Adrenal gland (tissue), 12 donors: ENCODE measurements around the gene ZNRF3. TPM values are rescaled to one million over a fixed set of nuclear protein-coding genes. Genes with fewer than 3 reads are reported as not detected.
"Not testable (repeated sequence)": the region's sequence is repeated elsewhere in the genome, so short reads cannot be mapped to it uniquely, and the experiment has no call there.

Experiments used
- DNase-seq, 7 donors: peaks; one replicate each; pipeline ENCODE4 v3.0.0-alpha.2; 2019 to 2020
- H3K27ac ChIP-seq, 5 donors: fragments of 200-600 bp; sonication (generic) in 4 of 5; 1 replicate in 3 of 5; 2 replicates in 2 of 5; pipeline versions ENCODE4 v1.5.1 to v1.8.0; 2016 to 2020; ENCODE audit warnings: mild to moderate bottlenecking in 1 of 5
- H3K27me3 ChIP-seq: fragments of 200-600 bp; 2 replicates; pipeline ENCODE4 v1.8.0; 2021
- H3K36me3 ChIP-seq, 2 donors: fragments of 200-600 bp; replicated peaks in 1 of 2; 1 replicate in 1 of 2; 2 replicates in 1 of 2; pipeline versions ENCODE4 v1.5.1 to v1.8.0; 2018 to 2022
- H3K4me1 ChIP-seq, 2 donors: fragments of 200-600 bp; replicated peaks in 1 of 2; 1 replicate in 1 of 2; 2 replicates in 1 of 2; pipeline versions ENCODE4 v1.5.1 to v1.8.0; 2018 to 2021
- H3K4me3 ChIP-seq, 4 donors: fragments of 200-600 bp; sonication (generic) in 3 of 4; one replicate each; pipeline ENCODE4 v1.5.1; 2016 to 2018
- H3K9me3 ChIP-seq, 3 donors: fragments of 200-600 bp; sonication (generic) in 1 of 3; replicated peaks in 1 of 3; 1 replicate in 2 of 3; 2 replicates in 1 of 3; pipeline versions ENCODE4 v1.5.1 to v1.8.0; 2016 to 2021
- POLR2A ChIP-seq, 2 donors: fragments of 450-650 bp; IDR thresholded peaks; one replicate each; pipeline ENCODE4 v1.6.1; 2017; ENCODE audit warnings: antibody characterized with exemption in 2 of 2, mild to moderate bottlenecking in 2 of 2, moderate library complexity in 1 of 2
- WGBS, 4 donors: extraction: QIAGEN DNeasy Blood & Tissue Kit in 2 of 4; methylation state at CpG; one replicate each; pipeline versions ENCODE4 v1.1.5 to v1.1.7; 2013 to 2017; 5-methylcytosine and 5-hydroxymethylcytosine counted together
- intact Hi-C, 2 donors: fragments of 100-400 bp; cut with DNase I; formaldehyde crosslinking; loops; one replicate each; pipeline versions ENCODE4 v1.14.1 to v1.15.0; 2022 to 2023
- polyA plus RNA-seq, 3 donors: library from polyadenylated mRNA; stranded (reverse); fragments of 200-250 nt in 2 of 3; fragments of 350-450 nt in 1 of 3; fragmentation: Illumina TruSeq in 1 of 3; extraction: RNeasy Lipid Tissue Mini Kit (QIAGEN cat#74804) in 1 of 3; gene quantifications; one replicate each; pipeline ENCODE4 v1.2.3, GENCODE V29; 2013 to 2014
- total RNA-seq, 9 donors: library from RNA; depleted of rRNA in 4 of 9; stranded (reverse); fragments of >200 nt in 4 of 9; fragments of 120-200 nt in 1 of 9; fragmentation: NEBNext Ultra II Directional in 1 of 9; extraction: Animal tissue kit (Norgen Biotek cat#: 25700) in 1 of 9; gene quantifications; one replicate each; pipeline versions ENCODE4 v1.1.0 to v1.2.4, GENCODE V29; 2013 to 2023
- TF ChIP-seq, protein P1 (sequence below), 6 experiments: fragments of 450-650 bp in 4 of 6; fragments of 200-600 bp in 2 of 6; sonication (generic) in 1 of 6; IDR thresholded peaks; 1 replicate in 5 of 6; 2 replicates in 1 of 6; pipeline versions ENCODE4 v1.5.1 to v1.8.0; 2016 to 2021; ENCODE audit warnings: antibody characterized with exemption in 6 of 6, mild to moderate bottlenecking in 2 of 6, moderate library complexity in 1 of 6
- donor health status: healthy with polysubstance abuse.
- donor health status: Bipolar disorder and iron deficiency.
- donor health status: DM: yes; HTN: yes; CAD: no.
- donor health status: DM: no; HTN: no; CAD: no.
- donor health status: DM: no; HTN: no; CAD: no.
- donor health status: DM: yes; HTN: yes; CAD: no.

Gene ZNRF3
- total and polyA plus RNA-seq, 12 donors: 3.1 to 40.9 (median 17.0) TPM

DNA sequence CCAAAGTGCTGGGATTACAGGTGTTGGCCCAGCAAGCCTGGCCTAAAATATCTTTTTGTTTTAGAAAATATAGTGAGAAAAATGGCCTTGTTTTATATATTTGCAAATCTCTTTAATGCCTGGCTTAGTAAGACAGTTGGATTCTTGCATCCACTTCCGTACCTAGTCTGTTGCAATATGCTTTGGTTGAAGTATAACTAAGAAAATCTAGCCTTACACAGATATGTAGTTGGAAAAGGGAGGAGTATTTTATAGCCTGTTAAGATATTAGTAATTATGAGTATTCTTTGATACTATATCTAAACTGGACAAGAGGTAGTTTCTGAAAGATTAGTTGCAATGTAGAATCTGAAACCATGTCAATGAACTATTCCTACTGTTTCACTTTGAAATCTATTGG, 65.1 kb downstream of the ZNRF3 start:
- no peak for TF ChIP-seq POLR2A (IDR thresholded peaks at IDR 0.05)
- TF ChIP-seq, protein P1, sequence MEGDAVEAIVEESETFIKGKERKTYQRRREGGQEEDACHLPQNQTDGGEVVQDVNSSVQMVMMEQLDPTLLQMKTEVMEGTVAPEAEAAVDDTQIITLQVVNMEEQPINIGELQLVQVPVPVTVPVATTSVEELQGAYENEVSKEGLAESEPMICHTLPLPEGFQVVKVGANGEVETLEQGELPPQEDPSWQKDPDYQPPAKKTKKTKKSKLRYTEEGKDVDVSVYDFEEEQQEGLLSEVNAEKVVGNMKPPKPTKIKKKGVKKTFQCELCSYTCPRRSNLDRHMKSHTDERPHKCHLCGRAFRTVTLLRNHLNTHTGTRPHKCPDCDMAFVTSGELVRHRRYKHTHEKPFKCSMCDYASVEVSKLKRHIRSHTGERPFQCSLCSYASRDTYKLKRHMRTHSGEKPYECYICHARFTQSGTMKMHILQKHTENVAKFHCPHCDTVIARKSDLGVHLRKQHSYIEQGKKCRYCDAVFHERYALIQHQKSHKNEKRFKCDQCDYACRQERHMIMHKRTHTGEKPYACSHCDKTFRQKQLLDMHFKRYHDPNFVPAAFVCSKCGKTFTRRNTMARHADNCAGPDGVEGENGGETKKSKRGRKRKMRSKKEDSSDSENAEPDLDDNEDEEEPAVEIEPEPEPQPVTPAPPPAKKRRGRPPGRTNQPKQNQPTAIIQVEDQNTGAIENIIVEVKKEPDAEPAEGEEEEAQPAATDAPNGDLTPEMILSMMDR (IDR thresholded peaks at IDR 0.05): no peak
- DNase-seq: no peak
- Histone ChIP-seq H3K4me1 (peaks cover 5 to 34% of the 10 kb centered on the region in 2 donors), H3K27ac (no peak overlapping the region), H3K36me3 (no peaks in the 10 kb centered on the region), H3K27me3 (no peaks in the 10 kb centered on the region), H3K9me3 (peaks cover 0 to 8% (median 0%) of the 10 kb centered on the region in 3 donors), H3K4me3 (no peak overlapping the region)
- intact Hi-C loops: no loop called here
- WGBS, 4 donors: 86 to 97% (median 96%) methylated on average over 1 of the region's 1 CpG

DNA sequence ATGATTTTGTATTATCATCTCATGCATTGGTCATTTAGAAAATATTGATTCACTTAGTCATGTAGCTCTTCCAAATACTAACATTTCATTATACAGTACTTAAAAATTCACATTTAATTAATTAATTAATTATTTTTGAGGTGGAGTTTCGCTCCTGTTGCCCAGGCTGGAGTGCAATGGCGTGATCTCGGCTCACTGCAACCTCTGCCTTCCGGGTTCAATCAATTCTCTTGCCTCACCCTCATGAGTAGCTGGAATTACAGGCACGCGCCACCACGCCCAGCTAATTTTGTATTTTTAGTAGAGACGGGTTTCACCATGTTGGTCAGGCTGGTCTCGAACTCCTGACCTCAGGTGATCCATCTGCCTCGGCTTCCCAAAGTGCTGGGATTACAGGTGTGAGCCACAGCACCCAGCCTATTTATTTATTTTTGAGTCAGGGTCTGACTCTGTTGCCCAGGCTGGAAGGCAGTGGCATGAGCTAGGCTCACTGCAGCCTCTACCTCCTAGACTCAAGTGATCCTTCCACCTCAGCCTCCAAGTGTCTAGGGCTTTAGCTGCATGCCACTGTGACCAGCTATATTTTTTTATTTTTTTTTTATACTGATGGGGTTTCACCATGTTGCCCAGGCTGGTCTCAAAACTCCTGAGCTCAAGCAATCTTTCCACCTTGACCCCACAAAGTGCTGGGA, 65.6 kb downstream of the ZNRF3 start:
- H3K4me3 ChIP-seq, intact Hi-C loops, H3K27ac ChIP-seq, H3K27me3 ChIP-seq, H3K36me3 ChIP-seq, H3K9me3 ChIP-seq, DNase-seq: not testable (repeated sequence)
- H3K4me1 ChIP-seq: peaks cover 5 to 29% of the 10 kb centered on the region in 2 donors
- 94 to 99% (median 97%) methylated on average over 10 of the region's 10 CpGs for WGBS, 4 donors

DNA sequence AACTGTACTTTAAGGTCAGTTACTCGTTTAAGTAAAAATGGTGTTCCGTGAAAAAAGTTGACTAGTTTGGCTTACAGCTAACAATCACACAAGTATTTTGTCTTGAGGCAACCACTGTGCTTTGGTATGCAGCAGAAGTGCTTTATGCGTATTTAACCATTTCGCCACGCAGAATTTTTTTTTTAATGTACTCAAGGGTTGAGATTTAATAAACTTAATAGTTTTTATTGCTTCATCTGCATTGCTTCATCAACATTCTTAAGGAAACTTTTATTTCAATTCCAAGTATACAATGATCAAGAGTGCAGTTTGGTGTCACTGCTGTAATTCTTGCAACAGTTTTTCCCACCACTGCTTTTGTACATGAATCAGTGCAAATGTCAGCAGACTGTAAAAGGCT, 66.4 kb downstream of the ZNRF3 start:
- peaks cover 5 to 28% of the 10 kb centered on the region in 2 donors for H3K4me1 ChIP-seq
- TF ChIP-seq, protein P1 (IDR thresholded peaks at IDR 0.05): no peak
- TF ChIP-seq POLR2A (IDR thresholded peaks at IDR 0.05): no peak
- H3K27ac ChIP-seq: no peak overlapping the region
- no peaks in the 10 kb centered on the region for H3K27me3 ChIP-seq
- H3K9me3 ChIP-seq: peaks cover 0 to 8% (median 0%) of the 10 kb centered on the region in 3 donors
- no peak for DNase-seq
- no peaks in the 10 kb centered on the region for H3K36me3 ChIP-seq
- no peak overlapping the region for H3K4me3 ChIP-seq
- intact Hi-C loops: no loop called here
- 74 to 86% (median 80%) methylated on average over 5 of the region's 5 CpGs for WGBS, 4 donors

DNA sequence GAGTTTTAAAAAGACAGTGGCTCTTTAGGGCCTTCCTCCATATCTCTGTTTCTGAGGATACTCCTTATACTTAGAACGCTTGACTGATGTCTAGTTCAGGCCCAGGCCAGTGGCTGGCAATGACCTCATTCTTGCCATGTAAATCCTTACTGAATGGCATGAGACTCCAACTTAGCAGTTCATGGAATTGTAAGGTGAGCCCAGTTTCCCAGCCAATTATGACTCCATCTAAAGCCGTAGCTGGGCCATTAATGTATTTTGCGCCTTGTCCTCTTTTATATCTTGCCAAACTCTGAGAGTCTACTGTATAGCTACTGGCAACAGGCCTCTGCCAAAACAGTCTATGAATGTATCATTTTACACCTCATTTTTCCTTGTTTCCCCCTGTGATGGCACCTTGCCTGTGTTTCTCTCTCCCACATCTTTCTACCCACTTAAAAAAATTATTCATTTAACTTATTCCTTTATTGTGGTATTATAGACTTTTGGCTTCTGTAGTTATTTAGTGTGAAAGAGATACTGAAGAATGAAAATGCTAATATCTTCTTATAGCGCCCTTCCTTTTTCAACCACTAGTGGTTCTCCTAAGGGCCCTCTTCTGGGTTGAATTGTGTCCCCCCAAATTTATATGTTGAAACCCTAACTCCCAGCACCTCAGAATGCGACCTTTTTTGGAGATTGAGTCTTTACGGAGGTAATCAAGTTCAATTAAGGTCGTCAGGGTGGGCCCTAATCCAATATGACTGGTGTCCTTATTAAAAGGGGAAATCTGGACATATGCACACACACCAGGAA, 67.4 kb downstream of the ZNRF3 start:
- DNase-seq: peak in 1 of 7 donors; percentile 11
- Histone ChIP-seq H3K36me3 (no peaks in the 10 kb centered on the region), H3K27ac (no peak overlapping the region), H3K4me1 (peaks cover 5 to 28% of the 10 kb centered on the region in 2 donors), H3K27me3 (no peaks in the 10 kb centered on the region), H3K4me3 (no peak overlapping the region), H3K9me3 (peaks cover 0 to 8% (median 0%) of the 10 kb centered on the region in 3 donors)
- no peak for TF ChIP-seq POLR2A (IDR thresholded peaks at IDR 0.05)
- TF ChIP-seq, protein P1 (IDR thresholded peaks at IDR 0.05): peak in 1 of 6 experiments; percentile 9
- 85 to 88% (median 87%) methylated on average over 7 of the region's 7 CpGs for WGBS, 4 donors
- intact Hi-C loops: no loop called here
